Measurements from ENCODE around the gene GRIK2.
"Not testable (repeated sequence)": the region's sequence is repeated elsewhere in the genome, so short reads cannot be mapped to it uniquely, and the experiment has no call there.

GRIK2 gene

DNA sequence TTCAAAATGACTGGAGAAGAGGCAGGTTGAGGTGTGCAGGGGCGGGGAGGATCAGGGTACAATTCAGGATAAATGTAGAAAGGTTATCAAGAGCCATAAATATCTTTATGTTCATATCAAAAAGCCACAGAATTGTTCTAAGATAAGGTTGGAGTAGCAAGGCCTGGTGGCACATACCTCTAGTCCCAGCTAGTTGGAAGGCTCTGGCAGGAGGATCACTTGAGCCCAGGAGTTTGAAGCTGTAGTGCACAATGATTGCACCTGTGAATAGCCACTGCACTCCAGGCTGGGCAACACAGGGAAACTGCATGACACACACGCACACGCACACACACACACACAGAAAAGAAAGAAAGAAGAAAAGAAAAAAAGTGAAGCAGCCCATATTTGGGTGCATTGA lies 194.8 kb downstream of the GRIK2 start:
- no peak for ATAC-seq
- H3K9me3 Mint-ChIP-seq: peaks cover 0 to 7% of the 10 kb centered on the region in 2 donors
- H3K4me3 Mint-ChIP-seq: no peak overlapping the region
- no peak overlapping the region for H3K27ac Mint-ChIP-seq
- no peak for DNase-seq
- no peaks in the 10 kb centered on the region for H3K27me3 Mint-ChIP-seq
- H3K4me1 Mint-ChIP-seq: no peaks in the 10 kb centered on the region

GRCh38 chr6:101595276-101595675 lies 201.8 kb downstream of the GRIK2 start:
- no peak for DNase-seq
- peaks cover 7 to 9% of the 10 kb centered on the region in 2 donors for H3K9me3 Mint-ChIP-seq
- H3K27me3 Mint-ChIP-seq: no peaks in the 10 kb centered on the region
- no peak for ATAC-seq
- no peak overlapping the region for H3K4me3 Mint-ChIP-seq
- no peak overlapping the region for H3K27ac Mint-ChIP-seq
- no peaks in the 10 kb centered on the region for H3K4me1 Mint-ChIP-seq

- Mint-ChIP-seq H3K4me1 (no peaks in the 10 kb centered on the region), H3K27me3 (no peaks in the 10 kb centered on the region), H3K27ac (no peak overlapping the region), H3K4me3 (no peak overlapping the region), H3K9me3 (peaks cover 9 to 18% of the 10 kb centered on the region in 2 donors)
- ATAC-seq (no peak), DNase-seq (no peak)
Observed at GRCh38 chr6:101597693-101598092, 204.2 kb downstream of the GRIK2 start.

DNA sequence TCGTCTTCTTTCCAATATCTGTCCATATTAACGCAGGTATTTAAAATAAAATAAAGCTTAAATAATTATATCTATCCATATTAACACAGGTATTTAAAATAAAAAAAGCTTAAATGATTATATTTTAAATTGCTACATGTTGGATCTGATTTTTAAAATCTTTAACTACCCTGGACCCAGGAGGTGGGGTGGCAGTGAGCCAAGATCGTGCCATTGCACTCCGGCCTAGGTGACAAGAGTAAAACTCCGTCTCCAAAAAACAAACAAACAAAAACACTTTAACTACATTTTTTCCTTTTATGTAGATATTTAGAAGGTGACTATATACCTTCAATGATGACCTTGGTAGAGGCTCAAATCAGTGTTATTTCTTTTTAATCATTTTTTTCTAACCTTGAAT lies 211.9 kb downstream of the GRIK2 start:
- no peaks in the 10 kb centered on the region for H3K4me1 Mint-ChIP-seq
- H3K27me3 Mint-ChIP-seq: no peaks in the 10 kb centered on the region
- no peak overlapping the region for H3K4me3 Mint-ChIP-seq
- peaks cover 6 to 12% of the 10 kb centered on the region in 2 donors for H3K9me3 Mint-ChIP-seq
- H3K27ac Mint-ChIP-seq: no peak overlapping the region
- DNase-seq (no peak), ATAC-seq (no peak)

GRCh38 chr6:101605874-101606273 lies 212.4 kb downstream of the GRIK2 start:
- no peak for DNase-seq
- H3K4me1 Mint-ChIP-seq: no peaks in the 10 kb centered on the region
- H3K27me3 Mint-ChIP-seq: no peaks in the 10 kb centered on the region
- peaks cover 6 to 8% of the 10 kb centered on the region in 2 donors for H3K9me3 Mint-ChIP-seq
- no peak overlapping the region for H3K27ac Mint-ChIP-seq
- H3K4me3 Mint-ChIP-seq: no peak overlapping the region
- no peak for ATAC-seq

DNA sequence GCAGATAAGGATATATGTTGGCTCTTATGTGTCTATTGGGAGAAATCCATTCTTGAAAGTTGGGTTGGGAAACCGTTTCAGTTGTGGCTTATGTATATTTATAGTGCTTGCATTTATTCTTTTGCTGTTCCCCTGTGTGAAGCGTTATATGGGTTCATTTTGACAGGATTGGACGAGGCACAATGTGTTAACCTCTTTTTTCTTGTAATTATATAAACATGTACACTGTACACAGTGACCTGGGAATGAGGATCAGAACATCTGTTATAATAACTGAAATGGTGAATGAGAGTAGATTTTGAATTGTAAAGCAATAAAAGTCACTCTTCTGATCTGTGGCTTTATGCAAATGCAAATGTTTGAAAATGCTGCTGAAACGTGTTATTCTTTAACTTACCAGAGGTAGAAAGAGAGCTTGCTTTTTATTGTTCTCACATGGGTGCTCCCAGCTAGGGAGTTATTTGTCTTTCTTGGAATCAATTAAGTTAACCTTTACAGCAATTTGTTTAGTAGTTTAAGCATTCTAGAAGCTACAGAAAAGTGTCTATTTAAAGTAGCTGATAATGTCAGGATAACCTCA lies 213.7 kb downstream of the GRIK2 start:
- Mint-ChIP-seq H3K27me3 (no peaks in the 10 kb centered on the region), H3K4me3 (no peak overlapping the region), H3K4me1 (no peaks in the 10 kb centered on the region), H3K9me3 (peaks cover 0 to 6% of the 10 kb centered on the region in 2 donors), H3K27ac (no peak overlapping the region)
- DNase-seq (no peak), ATAC-seq (no peak)

GRCh38 chr6:101608703-101609102 lies 215.2 kb downstream of the GRIK2 start:
- DNase-seq: no peak
- no peak for ATAC-seq
- Mint-ChIP-seq H3K9me3 (peaks cover 0 to 6% of the 10 kb centered on the region in 2 donors), H3K4me3 (no peak overlapping the region), H3K27ac (no peak overlapping the region), H3K27me3 (no peaks in the 10 kb centered on the region), H3K4me1 (no peaks in the 10 kb centered on the region)

DNA sequence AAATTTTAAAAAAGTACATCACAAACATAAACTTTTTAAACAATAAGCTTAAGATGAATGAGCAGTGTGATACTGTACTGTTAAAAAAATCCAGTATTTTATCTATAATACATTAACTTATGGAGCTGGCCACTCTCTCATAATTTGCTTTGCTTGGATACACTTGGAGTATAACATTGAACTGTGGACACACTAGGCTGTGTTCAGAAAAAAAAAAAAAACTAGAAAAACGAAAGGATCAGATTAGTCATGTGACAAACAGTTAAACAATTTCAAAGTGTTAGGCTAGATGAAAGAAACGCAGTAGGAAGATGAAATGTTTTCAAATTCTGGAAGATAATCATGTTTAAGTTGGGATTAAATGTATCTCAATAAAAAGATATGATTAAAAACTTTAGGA lies 220.0 kb downstream of the GRIK2 start:
- H3K27me3 Mint-ChIP-seq: no peaks in the 10 kb centered on the region
- ATAC-seq (no peak), DNase-seq (no peak)
- H3K4me3 Mint-ChIP-seq: no peak overlapping the region
- no peaks in the 10 kb centered on the region for H3K4me1 Mint-ChIP-seq
- H3K27ac Mint-ChIP-seq: no peak overlapping the region
- no peaks in the 10 kb centered on the region for H3K9me3 Mint-ChIP-seq

- ATAC-seq (no peak), DNase-seq (no peak)
- Mint-ChIP-seq H3K27ac (no peak overlapping the region), H3K4me1 (no peaks in the 10 kb centered on the region), H3K4me3 (no peak overlapping the region), H3K27me3 (no peaks in the 10 kb centered on the region), H3K9me3 (no peaks in the 10 kb centered on the region)
Observed at GRCh38 chr6:101614774-101615173, 221.3 kb downstream of the GRIK2 start.

DNA sequence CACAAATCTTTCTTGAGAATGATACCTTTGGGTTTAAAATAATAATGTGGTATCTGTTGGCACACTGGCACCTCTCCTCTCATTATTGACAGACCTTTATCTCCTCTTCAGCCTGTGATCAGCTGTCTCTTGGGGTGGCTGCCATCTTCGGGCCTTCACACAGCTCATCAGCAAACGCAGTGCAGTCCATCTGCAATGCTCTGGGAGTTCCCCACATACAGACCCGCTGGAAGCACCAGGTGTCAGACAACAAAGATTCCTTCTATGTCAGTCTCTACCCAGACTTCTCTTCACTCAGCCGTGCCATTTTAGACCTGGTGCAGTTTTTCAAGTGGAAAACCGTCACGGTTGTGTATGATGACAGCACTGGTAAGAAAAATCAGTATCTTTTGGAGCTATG lies 232.8 kb downstream of the GRIK2 start:
- no peak for ATAC-seq
- Mint-ChIP-seq H3K4me1 (no peaks in the 10 kb centered on the region), H3K27me3 (no peaks in the 10 kb centered on the region), H3K27ac (no peak overlapping the region), H3K4me3 (no peak overlapping the region), H3K9me3 (peaks cover 0 to 7% of the 10 kb centered on the region in 2 donors)
- no peak for DNase-seq

GRCh38 chr6:101630941-101631340 lies 237.4 kb downstream of the GRIK2 start:
- H3K4me1 Mint-ChIP-seq: no peaks in the 10 kb centered on the region

DNA sequence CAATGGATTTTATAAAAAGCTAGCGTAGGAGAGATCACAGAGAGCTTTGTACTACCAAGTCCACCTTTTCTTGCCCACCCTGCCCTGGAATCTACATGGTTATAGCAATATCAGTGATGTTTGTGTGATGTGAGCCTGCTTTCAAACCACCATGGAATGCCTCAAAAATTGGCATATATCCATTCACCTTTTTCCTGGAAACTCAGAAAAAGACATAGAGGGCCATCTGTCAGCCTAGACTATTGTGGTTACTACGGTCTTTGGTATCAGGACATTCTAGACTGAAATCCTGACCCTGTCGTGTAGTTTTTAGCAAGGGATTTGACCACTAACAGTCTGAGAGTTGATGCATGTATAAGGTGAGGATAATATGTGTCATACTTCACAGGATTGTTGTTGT lies 239.6 kb downstream of the GRIK2 start:
- peaks cover 8 to 10% of the 10 kb centered on the region in 2 donors for H3K9me3 Mint-ChIP-seq
- H3K27me3 Mint-ChIP-seq: no peaks in the 10 kb centered on the region
- no peak overlapping the region for H3K27ac Mint-ChIP-seq
- ATAC-seq (no peak), DNase-seq (no peak)
- no peaks in the 10 kb centered on the region for H3K4me1 Mint-ChIP-seq
- H3K4me3 Mint-ChIP-seq: no peak overlapping the region

More at GRCh38 chr6:101630941-101631340, 237.4 kb downstream of the GRIK2 start:
- ATAC-seq (no peak), DNase-seq (no peak)
- Mint-ChIP-seq H3K9me3 (peaks cover 0 to 6% of the 10 kb centered on the region in 2 donors), H3K4me3 (no peak overlapping the region), H3K27ac (no peak overlapping the region), H3K27me3 (no peaks in the 10 kb centered on the region)

DNA sequence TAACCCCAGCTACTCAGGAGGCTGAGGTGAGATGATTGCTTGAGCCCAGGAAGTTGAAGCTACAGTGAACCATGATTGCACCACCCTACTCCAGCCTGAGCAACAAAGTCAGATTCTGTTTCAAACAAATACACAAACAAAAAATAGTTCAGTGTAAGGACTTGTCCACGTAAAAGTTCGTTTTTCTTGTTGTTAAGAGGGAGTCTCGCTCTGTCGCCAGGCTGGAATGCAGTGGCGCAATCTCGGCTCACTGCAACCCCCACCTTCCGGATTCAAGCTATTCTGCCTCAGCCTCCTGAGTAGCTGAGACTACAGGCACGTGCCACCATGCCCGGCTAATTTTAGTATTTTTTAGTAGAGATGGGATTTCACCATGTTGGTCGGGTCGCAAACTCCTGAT lies 245.4 kb downstream of the GRIK2 start:
- not testable (repeated sequence) for H3K27me3 Mint-ChIP-seq, ATAC-seq, H3K27ac Mint-ChIP-seq, H3K4me3 Mint-ChIP-seq, H3K4me1 Mint-ChIP-seq, DNase-seq
- peaks cover 8 to 10% of the 10 kb centered on the region in 2 donors for H3K9me3 Mint-ChIP-seq

GRCh38 chr6:101640131-101640530 lies 246.6 kb downstream of the GRIK2 start:
- peaks cover 13 to 16% of the 10 kb centered on the region in 2 donors for H3K9me3 Mint-ChIP-seq
- ATAC-seq (no peak), DNase-seq (no peak)

DNA sequence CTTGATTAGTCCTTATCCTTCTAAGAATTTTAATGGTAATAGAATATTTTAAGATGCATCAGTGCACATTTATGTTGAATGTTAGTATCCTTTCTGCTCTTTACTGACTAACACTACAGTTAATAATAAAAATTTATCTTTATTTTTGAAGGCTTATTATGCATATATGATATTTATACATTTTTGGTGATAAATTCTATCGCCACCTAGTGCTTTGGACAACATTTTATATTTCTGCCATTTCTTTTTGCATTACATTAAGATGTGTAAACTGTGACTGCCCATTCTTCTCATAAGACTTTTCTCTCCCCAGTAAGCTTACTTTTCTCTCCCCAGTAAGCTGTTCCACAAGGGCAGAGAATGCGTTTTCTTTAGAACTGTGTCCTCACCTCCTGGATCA lies 252.3 kb downstream of the GRIK2 start:
- no peak for ATAC-seq
- no peak overlapping the region for H3K4me3 Mint-ChIP-seq
- peaks cover 5 to 6% of the 10 kb centered on the region in 2 donors for H3K9me3 Mint-ChIP-seq

More at GRCh38 chr6:101640131-101640530, 246.6 kb downstream of the GRIK2 start:
- Mint-ChIP-seq H3K4me1 (no peaks in the 10 kb centered on the region), H3K4me3 (no peak overlapping the region), H3K27ac (no peak overlapping the region), H3K27me3 (no peaks in the 10 kb centered on the region)

GRCh38 chr6:101650402-101651100 lies 257.0 kb downstream of the GRIK2 start:
- H3K4me1 Mint-ChIP-seq: no peaks in the 10 kb centered on the region
- ATAC-seq: no peak
- no peak overlapping the region for H3K27ac Mint-ChIP-seq
- H3K27me3 Mint-ChIP-seq: no peaks in the 10 kb centered on the region
- H3K4me3 Mint-ChIP-seq: no peak overlapping the region
- peaks cover 11 to 13% of the 10 kb centered on the region in 2 donors for H3K9me3 Mint-ChIP-seq
- no peak for DNase-seq

More for the DNA sequence above, 252.3 kb downstream of the GRIK2 start:
- Mint-ChIP-seq H3K27me3 (no peaks in the 10 kb centered on the region), H3K27ac (no peak overlapping the region), H3K4me1 (no peaks in the 10 kb centered on the region)
- no peak for DNase-seq
